ENCODE data around the gene GRB10. TPM values are rescaled to one million over a fixed set of nuclear protein-coding genes. Genes with fewer than 3 reads are reported as not detected.
"Not testable (repeated sequence)": the region's sequence is repeated elsewhere in the genome, so short reads cannot be mapped to it uniquely, and the experiment has no call there.

The GRB10 gene
- total and polyA plus RNA-seq, 4 donors: 10.7 to 53.1 (median 17.5) TPM

GRCh38 chr7:50577569-50577968, 205.1 kb downstream of the GRB10 start:
- no peaks in the 10 kb centered on the region for H3K27me3 ChIP-seq (ENCODE audit: control insufficient read depth in 4 of 4, insufficient read depth in 4 of 4, low read length in 3 of 4)
- WGBS: 93% methylated on average over 10 of the region's 10 CpGs
- H3K36me3 ChIP-seq (ENCODE audit: control insufficient read depth in 4 of 4, insufficient read depth in 3 of 4, low read depth in 1 of 4, low read length in 3 of 4): no peaks in the 10 kb centered on the region
- H3K9me3 ChIP-seq (ENCODE audit: control insufficient read depth in 4 of 4, low read length in 3 of 4): no peaks in the 10 kb centered on the region
- H3K27ac ChIP-seq (ENCODE audit: low read depth in 1 of 2, low read length in 2 of 2): no peak overlapping the region
- DNase-seq (ENCODE audit: low spot score): no peak
- no peak overlapping the region for H3K9ac ChIP-seq (ENCODE audit: low read depth in 1 of 2, low read length in 2 of 2)
- TF ChIP-seq GABPA (IDR thresholded peaks at IDR 0.05 in 1 of 2, conservative IDR thresholded peaks at IDR 0.05 in 1 of 2) (no peak), CTCF (IDR thresholded peaks at IDR 0.05; ENCODE audit: low read depth, low read length, missing input control) (no peak)
- peaks cover 0 to 7% (median 3%) of the 10 kb centered on the region in 4 donors for H3K4me1 ChIP-seq (ENCODE audit: control insufficient read depth in 4 of 4, insufficient read depth in 4 of 4, low read length in 3 of 4)
- H3K4me3 ChIP-seq (ENCODE audit: low read depth in 1 of 3, low read length in 3 of 3): no peak overlapping the region

GRCh38 chr7:50576388-50576787, 206.3 kb downstream of the GRB10 start:
- not testable (repeated sequence) for H3K4me3 ChIP-seq (ENCODE audit: low read depth in 1 of 3, low read length in 3 of 3); H3K4me1 ChIP-seq (ENCODE audit: control insufficient read depth in 4 of 4, insufficient read depth in 4 of 4, low read length in 3 of 4)
- WGBS: 74% methylated on average over 6 of the region's 6 CpGs

GRCh38 chr7:50567715-50568261, 214.9 kb downstream of the GRB10 start:
- H3K27me3 ChIP-seq (ENCODE audit: control insufficient read depth in 4 of 4, insufficient read depth in 4 of 4, low read length in 3 of 4): no peaks in the 10 kb centered on the region
- TF ChIP-seq FOXA1 (IDR thresholded peaks at IDR 0.05): no peak
- TF ChIP-seq HNF4A (conservative IDR thresholded peaks at IDR 0.05): peak; percentile 6 to 40
- TF ChIP-seq SP1 (IDR thresholded peaks at IDR 0.05): peak; percentile 9
- no peak for TF ChIP-seq YY1 (IDR thresholded peaks at IDR 0.05)
- TF ChIP-seq CTCF (IDR thresholded peaks at IDR 0.05; ENCODE audit: low read depth, low read length, missing input control): no peak
- no peak for TF ChIP-seq FOXA2 (IDR thresholded peaks at IDR 0.05)
- peak; percentile 25 to 68 for TF ChIP-seq RXRA (IDR thresholded peaks at IDR 0.05)
- TF ChIP-seq TAF1 (conservative IDR thresholded peaks at IDR 0.05): no peak
- H3K9me3 ChIP-seq (ENCODE audit: control insufficient read depth in 4 of 4, low read length in 3 of 4): no peaks in the 10 kb centered on the region
- peaks cover 7 to 29% (median 21%) of the 10 kb centered on the region in 4 donors for H3K4me1 ChIP-seq (ENCODE audit: control insufficient read depth in 4 of 4, insufficient read depth in 4 of 4, low read length in 3 of 4)
- 72% methylated on average over 6 of the region's 6 CpGs for WGBS
- DNase-seq (ENCODE audit: low spot score): no peak
- H3K9ac ChIP-seq (ENCODE audit: low read depth in 1 of 2, low read length in 2 of 2): no peak overlapping the region
- no peaks in the 10 kb centered on the region for H3K36me3 ChIP-seq (ENCODE audit: control insufficient read depth in 4 of 4, insufficient read depth in 3 of 4, low read depth in 1 of 4, low read length in 3 of 4)
- no peak overlapping the region for H3K4me3 ChIP-seq (ENCODE audit: low read depth in 1 of 3, low read length in 3 of 3)
- no peak overlapping the region for H3K27ac ChIP-seq (ENCODE audit: low read depth in 1 of 2, low read length in 2 of 2)

More at GRCh38 chr7:50576388-50576787, 206.3 kb downstream of the GRB10 start:
- DNase-seq (ENCODE audit: low spot score); H3K27me3 ChIP-seq (ENCODE audit: control insufficient read depth in 4 of 4, insufficient read depth in 4 of 4, low read length in 3 of 4); H3K9me3 ChIP-seq (ENCODE audit: control insufficient read depth in 4 of 4, low read length in 3 of 4); H3K27ac ChIP-seq (ENCODE audit: low read depth in 1 of 2, low read length in 2 of 2); H3K9ac ChIP-seq (ENCODE audit: low read depth in 1 of 2, low read length in 2 of 2); H3K36me3 ChIP-seq (ENCODE audit: control insufficient read depth in 4 of 4, insufficient read depth in 3 of 4, low read depth in 1 of 4, low read length in 3 of 4): not testable (repeated sequence)
